ENCODE measurements around the gene RANBP1.

The RANBP1 gene

DNA sequence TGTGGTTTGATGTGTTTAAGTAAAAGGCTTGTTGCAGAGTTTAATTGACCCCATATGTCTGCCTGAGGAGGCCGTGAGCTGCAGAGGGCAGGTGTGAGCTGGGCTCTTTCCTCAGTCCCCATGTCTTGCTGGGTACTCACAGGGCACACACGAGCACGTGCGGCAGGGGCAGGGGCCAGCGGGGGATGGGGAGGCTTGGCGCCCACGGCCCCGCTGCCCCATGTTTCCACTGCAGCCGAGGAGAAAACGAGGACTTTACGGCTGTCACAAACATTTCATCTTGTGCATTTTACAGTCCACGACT, 59.6 kb downstream of the RANBP1 start:
- DNase-seq, result no peak

- DNase-seq, result no peak
Measured at GRCh38 chr22:20176421-20177085, 60.6 kb downstream of the RANBP1 start.

Data from NCI-H2227 treated with DMSO at 0.1 percent for 48 hours (cell line).